ENCODE measurements around the gene SFMBT2. TPM values are rescaled to one million over a fixed set of nuclear protein-coding genes. Genes with fewer than 3 reads are reported as not detected.
A peak's percentile ranks its signal among the peaks of the same experiment; 100 is the strongest.
"Not testable (repeated sequence)": the region's sequence is repeated elsewhere in the genome, so short reads cannot be mapped to it uniquely, and the experiment has no call there.

SFMBT2 gene
- total RNA-seq, 4 donors from 2014 or later: 7.1 to 13.2 (median 9.0) TPM

DNA sequence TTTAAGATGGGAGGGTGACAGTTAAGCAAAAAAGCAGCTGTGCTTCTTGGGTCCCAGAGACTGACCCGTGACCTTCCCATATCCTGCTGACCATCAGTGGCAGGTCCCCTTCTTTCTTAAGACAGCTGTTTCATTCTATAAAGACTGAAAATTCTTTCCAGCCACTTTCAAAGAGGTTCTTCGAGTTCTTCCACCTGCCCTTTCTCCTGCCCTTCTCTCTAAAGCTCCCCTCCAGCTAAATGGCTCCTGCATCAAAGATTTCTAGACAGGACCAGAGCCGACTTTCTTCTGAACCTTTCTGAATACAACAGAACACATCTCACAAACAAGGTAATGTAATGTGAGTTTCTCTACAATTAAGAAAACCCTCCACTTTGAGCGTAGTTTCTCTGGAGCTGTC lies 180.8 kb downstream of the SFMBT2 start:
- Histone ChIP-seq H3K27ac (no peak overlapping the region), H3K4me3 (replicated peaks in 1 of 3) (no peak overlapping the region), H3K9me3 (no peaks in the 10 kb centered on the region), H3K27me3 (no peaks in the 10 kb centered on the region), H3K36me3 (peaks cover 0 to 6% of the 10 kb centered on the region in 2 donors), H3K4me1 (no peaks in the 10 kb centered on the region)
- no peak for TF ChIP-seq POLR2A (IDR thresholded peaks at IDR 0.05)
- TF ChIP-seq, protein P1, sequence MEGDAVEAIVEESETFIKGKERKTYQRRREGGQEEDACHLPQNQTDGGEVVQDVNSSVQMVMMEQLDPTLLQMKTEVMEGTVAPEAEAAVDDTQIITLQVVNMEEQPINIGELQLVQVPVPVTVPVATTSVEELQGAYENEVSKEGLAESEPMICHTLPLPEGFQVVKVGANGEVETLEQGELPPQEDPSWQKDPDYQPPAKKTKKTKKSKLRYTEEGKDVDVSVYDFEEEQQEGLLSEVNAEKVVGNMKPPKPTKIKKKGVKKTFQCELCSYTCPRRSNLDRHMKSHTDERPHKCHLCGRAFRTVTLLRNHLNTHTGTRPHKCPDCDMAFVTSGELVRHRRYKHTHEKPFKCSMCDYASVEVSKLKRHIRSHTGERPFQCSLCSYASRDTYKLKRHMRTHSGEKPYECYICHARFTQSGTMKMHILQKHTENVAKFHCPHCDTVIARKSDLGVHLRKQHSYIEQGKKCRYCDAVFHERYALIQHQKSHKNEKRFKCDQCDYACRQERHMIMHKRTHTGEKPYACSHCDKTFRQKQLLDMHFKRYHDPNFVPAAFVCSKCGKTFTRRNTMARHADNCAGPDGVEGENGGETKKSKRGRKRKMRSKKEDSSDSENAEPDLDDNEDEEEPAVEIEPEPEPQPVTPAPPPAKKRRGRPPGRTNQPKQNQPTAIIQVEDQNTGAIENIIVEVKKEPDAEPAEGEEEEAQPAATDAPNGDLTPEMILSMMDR (IDR thresholded peaks at IDR 0.05): no peak
- intact Hi-C loops (cut with DNase I): no loop called here
- WGBS, 2 donors: 92 to 95% methylated on average over 4 of the region's 4 CpGs
- DNase-seq: no peak

DNA sequence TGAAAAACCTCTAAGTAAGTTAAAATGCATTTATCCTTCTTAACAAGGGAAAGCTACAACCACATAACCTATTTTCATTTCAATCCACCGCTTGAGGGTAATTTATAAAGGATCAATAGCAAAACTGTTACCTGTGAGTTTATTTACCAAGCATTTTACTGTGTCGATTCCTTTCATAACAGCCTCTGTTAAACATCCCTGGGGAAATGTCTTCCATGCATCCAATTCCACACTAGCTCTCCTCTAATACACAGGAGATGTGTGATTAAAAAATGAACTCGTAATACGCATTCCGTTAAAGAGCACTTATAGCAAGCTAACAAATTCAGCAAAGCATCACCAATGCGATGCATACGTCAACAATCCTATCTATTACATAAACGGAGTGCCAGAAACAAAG lies 185.7 kb downstream of the SFMBT2 start:
- no peak for DNase-seq
- H3K4me1 ChIP-seq: no peaks in the 10 kb centered on the region
- TF ChIP-seq, protein P1 (IDR thresholded peaks at IDR 0.05): no peak
- no peaks in the 10 kb centered on the region for H3K9me3 ChIP-seq
- H3K27me3 ChIP-seq: no peaks in the 10 kb centered on the region
- H3K27ac ChIP-seq: no peak overlapping the region
- 88 to 92% methylated on average over 8 of the region's 8 CpGs for WGBS, 2 donors
- intact Hi-C loops (cut with DNase I): no loop called here
- H3K4me3 ChIP-seq (replicated peaks in 1 of 3): no peak overlapping the region
- peaks cover 0 to 7% of the 10 kb centered on the region in 2 donors for H3K36me3 ChIP-seq

DNA sequence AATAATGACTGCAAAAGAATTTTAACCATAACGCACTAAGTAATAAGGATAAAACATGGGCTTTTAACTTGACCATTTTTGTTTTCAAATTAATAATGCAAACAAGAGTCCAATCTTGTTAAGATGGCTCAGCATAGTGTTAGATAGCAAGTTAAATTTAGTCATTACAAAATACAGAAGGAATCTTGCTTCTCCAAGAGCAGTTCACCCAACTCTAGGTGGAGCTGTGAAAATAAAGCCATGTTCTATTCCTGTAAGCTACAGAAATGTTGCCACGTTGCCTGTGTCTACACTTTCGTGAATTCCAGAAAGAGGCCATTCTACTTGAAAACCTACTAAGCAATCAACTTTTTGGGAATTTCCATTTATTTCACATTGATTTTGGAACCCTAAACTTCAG lies 191.9 kb downstream of the SFMBT2 start:
- H3K4me1 ChIP-seq: no peaks in the 10 kb centered on the region
- H3K27me3 ChIP-seq: no peaks in the 10 kb centered on the region
- TF ChIP-seq, protein P1 (IDR thresholded peaks at IDR 0.05): no peak
- TF ChIP-seq POLR2A (IDR thresholded peaks at IDR 0.05): no peak
- 74 to 81% methylated on average over 3 of the region's 3 CpGs for WGBS, 2 donors
- DNase-seq: no peak
- H3K4me3 ChIP-seq (replicated peaks in 1 of 3): no peak overlapping the region
- no peak overlapping the region for H3K27ac ChIP-seq
- H3K9me3 ChIP-seq: no peaks in the 10 kb centered on the region
- H3K36me3 ChIP-seq: no peaks in the 10 kb centered on the region
- intact Hi-C loops (cut with DNase I): no loop called here

DNA sequence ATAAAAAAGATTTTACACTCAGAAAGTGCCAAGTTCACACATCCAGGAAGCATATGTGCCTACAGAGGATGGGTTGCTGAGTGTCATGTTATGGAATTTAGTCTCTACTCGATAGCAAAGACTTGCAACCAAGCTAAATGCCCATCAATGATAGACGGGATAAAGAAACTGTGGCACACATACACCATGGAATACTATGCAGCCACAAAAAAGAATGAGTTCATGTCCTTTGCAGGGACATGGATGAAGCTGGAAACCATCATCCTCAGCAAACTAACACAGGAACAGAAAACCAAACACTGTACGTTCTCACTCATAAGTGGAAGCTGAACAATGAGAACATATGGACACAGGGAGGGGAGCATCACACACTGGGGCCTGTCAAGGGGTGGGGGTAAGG lies 198.1 kb downstream of the SFMBT2 start:
- H3K9me3 ChIP-seq; H3K4me3 ChIP-seq (replicated peaks in 1 of 3); H3K27ac ChIP-seq; DNase-seq; H3K36me3 ChIP-seq; H3K4me1 ChIP-seq; intact Hi-C loops (cut with DNase I); H3K27me3 ChIP-seq: not testable (repeated sequence)
- 76 to 78% methylated on average over 3 of the region's 3 CpGs for WGBS, 2 donors

DNA sequence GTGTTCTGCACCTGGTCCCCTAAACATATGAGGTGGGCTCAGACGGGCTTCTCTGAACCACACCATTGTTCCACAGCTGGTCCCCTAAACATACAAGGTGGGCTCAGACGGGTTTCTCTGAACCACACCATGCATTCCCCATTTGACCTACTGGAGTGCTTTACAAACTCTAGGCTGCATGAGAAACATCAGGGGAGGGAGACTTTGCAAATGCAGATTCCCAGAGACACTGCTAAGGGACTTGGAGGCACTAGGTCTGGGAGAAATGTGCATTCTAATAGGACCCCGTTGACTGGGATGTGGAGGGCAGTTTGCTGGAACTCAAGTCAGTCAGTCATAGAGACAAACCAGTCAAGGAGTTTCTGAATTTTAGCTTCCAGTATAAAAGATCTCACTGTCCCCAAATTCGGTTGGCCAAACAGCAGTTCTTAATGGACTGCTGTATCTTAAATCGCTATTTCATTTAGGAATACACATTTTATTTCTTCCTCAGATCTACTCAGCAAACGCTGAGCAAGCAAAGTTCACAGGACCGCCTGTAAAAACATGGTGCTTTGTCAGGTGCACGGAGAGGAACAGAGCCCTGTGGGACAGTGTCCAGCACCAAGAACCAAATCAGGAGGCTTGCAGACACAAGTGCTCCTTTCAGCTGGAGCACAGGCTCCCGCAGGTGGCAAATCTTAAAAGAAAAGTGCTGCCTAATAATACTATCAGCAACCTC lies 198.8 kb downstream of the SFMBT2 start:
- no peaks in the 10 kb centered on the region for H3K4me1 ChIP-seq
- WGBS, 2 donors: 58% methylated on average over 9 of the region's 9 CpGs
- peak; percentile 39 to 41 for DNase-seq
- no peak overlapping the region for H3K27ac ChIP-seq
- no peaks in the 10 kb centered on the region for H3K27me3 ChIP-seq
- intact Hi-C loops (cut with DNase I): no loop called here
- no peaks in the 10 kb centered on the region for H3K9me3 ChIP-seq
- H3K4me3 ChIP-seq (replicated peaks in 1 of 3): no peak overlapping the region
- no peaks in the 10 kb centered on the region for H3K36me3 ChIP-seq
- TF ChIP-seq POLR2A (IDR thresholded peaks at IDR 0.05): no peak

DNA sequence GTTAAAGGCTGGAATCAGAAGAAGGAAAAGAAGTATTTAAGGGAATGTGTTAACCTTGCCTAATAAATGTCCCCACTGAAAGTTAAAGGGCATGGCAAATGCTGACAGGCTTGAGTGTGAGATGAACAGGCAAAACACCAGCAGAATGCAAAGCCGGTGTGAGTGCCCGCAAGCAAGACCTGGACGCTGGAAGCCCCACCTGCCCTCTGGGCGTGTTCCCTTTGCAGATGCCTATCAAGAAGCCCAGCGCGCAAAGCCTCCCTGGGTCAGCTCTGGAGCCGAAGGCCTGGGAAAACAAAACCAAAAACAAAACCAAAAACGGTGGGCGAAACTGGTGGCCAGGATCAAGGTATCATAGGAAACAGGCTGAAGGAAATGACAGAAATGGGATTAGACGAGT lies 200.3 kb downstream of the SFMBT2 start:
- intact Hi-C loops (cut with DNase I): no loop called here
- Histone ChIP-seq H3K4me3 (replicated peaks in 1 of 3) (no peak overlapping the region), H3K4me1 (no peaks in the 10 kb centered on the region), H3K9me3 (no peaks in the 10 kb centered on the region), H3K27ac (no peak overlapping the region), H3K27me3 (no peaks in the 10 kb centered on the region), H3K36me3 (no peaks in the 10 kb centered on the region)
- DNase-seq: no peak
- TF ChIP-seq POLR2A (IDR thresholded peaks at IDR 0.05): no peak
- TF ChIP-seq, protein P1 (IDR thresholded peaks at IDR 0.05): no peak
- 87 to 91% methylated on average over 10 of the region's 10 CpGs for WGBS, 2 donors
